GM18499 (cell line): ENCODE measurements around the gene LRIT1.
"Not testable (repeated sequence)": the region's sequence is repeated elsewhere in the genome, so short reads cannot be mapped to it uniquely, and the experiment has no call there.

ENCODE experiments used
- ATAC-seq: cut with Tn5 transposase; IDR thresholded peaks from one replicate; pipeline ENCODE4 v1.9.1; 2021; ENCODE audit warnings: moderate number of reproducible peaks; ENCODE audit not compliant: insufficient read depth, unreplicated experiment

LRIT1 gene, protein sequence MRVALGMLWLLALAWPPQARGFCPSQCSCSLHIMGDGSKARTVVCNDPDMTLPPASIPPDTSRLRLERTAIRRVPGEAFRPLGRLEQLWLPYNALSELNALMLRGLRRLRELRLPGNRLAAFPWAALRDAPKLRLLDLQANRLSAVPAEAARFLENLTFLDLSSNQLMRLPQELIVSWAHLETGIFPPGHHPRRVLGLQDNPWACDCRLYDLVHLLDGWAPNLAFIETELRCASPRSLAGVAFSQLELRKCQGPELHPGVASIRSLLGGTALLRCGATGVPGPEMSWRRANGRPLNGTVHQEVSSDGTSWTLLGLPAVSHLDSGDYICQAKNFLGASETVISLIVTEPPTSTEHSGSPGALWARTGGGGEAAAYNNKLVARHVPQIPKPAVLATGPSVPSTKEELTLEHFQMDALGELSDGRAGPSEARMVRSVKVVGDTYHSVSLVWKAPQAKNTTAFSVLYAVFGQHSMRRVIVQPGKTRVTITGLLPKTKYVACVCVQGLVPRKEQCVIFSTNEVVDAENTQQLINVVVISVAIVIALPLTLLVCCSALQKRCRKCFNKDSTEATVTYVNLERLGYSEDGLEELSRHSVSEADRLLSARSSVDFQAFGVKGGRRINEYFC

DNA sequence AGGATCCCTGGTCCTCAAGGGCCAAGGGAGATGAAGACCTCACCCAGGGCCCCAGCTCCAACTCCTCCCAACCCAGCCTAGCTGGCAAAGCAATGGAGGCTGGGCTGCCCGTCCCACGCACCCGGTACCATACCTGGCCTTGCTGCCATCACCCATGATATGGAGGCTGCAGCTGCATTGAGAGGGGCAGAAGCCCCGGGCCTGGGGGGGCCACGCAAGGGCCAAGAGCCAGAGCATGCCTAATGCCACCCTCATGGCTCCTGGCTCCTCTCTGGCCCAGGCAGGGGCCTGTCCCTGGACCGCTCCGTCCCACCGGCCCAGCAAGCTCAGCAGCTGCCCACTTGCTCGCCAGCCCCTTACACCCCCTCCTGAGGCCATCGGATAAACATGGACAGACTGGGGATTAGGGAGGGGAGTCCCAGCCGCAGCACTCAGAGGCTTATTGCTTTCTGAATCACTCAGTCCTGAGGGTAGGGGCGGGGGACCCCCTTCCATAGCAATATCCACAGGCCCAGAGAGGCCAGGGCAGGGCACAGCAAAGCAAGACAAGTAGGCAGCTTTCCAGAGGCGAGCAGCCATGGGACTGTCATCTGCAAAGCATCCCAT, at the start of gene LRIT1:
Gene LRIT1, minus strand, starts transcription at position 362 of the 606 bp plus-strand sequence. Its CDS starts 107 bp downstream, at position 255.
- ATAC-seq = no peak

DNA sequence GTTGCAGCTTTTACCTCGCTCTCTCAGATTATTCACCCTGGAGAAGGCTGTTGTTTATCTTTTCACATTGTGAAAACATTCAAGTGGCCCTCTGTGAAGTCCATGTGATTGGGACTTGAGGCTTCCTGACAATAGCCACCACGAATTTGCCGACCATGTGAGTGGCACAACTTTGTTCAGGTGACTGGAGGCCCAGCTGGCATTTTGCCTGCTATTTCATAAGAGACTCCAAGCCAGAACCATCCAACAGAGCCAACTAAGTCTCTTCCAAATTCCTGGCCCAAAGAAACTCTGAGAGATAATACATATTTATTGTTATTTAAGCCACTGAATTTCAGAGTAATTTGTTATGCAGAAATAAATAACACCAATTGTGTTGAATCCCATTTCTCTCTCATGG, 48.9 kb upstream of the LRIT1 start:
- no peak for ATAC-seq

DNA sequence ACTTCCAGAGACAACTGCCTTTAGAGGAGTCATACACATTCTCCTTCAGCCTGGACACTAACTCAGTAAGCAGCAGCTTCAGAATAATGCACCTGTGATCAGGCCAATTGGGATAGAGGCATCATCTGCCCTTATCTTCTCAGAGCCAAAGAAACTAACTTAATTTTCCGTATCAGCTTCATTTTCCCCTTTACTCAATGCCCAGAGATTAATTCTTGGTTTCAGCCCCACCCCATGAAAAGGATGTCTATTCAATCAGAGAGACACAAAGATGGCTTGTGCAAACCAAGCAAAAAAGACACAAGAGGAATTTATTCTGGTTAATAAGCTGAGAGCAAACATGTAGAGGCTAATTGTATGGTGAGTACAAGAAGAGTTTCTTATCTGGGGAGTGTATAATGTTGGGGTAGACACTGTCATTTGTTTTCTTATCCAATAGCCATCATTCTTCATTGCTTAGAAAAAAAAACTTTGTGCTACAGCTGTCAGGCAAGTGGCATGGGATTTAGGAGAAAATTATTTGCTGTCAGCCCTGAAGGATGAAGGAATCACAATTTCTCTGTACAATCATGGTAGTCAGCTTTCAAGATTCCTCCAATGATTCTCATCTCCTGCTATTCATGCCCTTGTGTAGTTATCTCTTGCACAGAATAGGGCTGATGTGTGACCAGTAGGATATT, 48.3 kb upstream of the LRIT1 start:
- ATAC-seq = no peak

DNA sequence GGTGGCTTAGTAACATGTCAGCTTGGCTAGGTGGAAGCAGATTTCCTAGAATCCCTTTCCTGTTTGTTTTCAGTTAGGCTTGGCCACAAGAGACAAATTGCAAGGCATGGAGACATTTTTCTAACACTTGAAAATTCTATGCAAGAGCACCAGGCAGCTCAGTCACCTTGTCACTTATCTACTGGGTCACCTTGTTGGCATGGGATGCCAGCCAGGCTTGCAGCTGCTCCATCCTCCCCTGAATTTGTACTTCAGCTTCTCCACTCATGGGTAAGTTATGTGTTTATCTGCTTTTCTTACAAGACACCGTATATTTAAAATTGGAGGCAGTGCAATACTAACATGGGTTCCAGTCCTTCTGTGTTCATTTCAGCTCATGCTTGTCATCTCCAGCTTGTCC, 46.8 kb upstream of the LRIT1 start:
- ATAC-seq = no peak

DNA sequence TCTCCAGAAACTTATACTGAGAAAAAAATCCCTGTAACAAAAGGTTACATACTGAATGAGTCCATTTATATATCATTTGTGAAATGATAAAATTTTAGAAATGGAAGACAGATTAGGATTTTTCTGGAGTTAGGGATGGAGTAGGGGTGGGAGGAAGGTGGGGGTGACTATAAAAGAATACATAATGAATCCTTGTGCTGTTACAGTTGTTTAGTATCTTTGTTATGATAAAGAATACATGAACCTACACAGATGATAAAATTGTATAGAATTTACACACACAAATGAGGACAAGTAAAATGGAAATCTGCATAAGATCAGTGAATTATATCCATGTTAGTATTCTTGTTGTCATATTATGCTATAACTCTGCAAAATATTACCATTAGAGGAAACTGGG, 45.3 kb upstream of the LRIT1 start:
- ATAC-seq = no peak

DNA sequence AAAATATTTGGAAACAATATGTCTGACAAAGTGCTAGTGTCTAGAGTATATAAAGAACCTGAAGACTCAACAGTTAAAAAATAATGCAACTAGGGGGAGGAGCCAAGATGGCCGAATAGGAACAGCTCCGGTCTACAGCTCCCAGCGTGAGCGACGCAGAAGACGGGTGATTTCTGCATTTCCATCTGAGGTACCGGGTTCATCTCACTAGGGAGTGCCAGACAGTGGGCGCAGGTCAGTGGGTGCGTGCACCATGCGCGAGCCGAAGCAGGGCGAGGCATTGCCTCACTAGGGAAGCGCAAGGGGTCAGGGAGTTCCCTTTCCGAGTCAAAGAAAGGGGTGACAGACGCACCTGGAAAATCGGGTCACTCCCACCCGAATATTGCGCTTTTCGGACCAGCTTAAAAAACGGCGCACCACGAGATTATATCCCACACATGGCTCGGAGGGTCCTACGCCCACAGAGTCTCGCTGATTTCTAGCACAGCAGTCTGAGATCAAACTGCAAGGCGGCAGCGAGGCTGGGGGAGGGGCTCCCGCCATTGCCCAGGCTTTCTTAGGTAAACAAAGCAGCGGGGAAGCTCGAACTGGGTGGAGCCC, 38.6 kb upstream of the LRIT1 start:
- ATAC-seq = not testable (repeated sequence)

DNA sequence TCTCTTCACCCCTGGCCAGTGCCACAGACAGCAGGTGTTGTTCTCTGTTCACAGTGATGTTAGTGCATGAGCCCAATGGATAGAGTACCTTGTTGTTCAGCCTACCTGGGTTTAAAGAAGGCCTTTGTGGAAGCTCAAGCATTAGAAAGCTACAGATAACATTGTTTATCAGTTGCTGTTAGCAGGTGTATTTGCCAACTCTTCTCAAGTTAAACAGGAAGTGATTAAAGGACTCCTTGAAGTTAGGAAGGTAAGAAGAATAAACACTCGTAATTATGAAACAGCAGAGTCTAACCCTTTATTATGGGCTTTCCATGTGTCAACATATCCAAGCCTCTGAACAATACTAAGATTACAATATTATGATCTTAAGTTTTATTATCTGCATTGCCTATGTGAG, 29.4 kb upstream of the LRIT1 start:
- no peak for ATAC-seq

DNA sequence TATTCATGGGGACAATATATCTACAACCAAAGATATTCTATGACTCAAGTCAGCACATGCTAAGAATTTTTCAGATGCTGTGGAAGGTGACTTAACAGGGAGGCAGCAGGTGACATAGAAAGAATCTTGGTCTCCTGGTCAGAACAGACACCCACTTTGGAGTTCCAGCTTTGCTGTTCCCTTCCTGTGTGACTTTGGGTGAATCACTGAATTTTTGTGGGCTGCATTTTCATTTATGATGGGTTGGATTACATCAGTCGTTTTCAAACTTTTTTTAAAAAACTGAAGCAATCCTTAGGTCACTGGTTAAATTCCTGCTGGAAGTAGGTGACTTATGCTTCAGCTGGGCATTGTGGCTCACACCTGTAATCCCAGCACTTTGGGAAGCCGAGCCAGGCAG, 28.4 kb upstream of the LRIT1 start:
- no peak for ATAC-seq

DNA sequence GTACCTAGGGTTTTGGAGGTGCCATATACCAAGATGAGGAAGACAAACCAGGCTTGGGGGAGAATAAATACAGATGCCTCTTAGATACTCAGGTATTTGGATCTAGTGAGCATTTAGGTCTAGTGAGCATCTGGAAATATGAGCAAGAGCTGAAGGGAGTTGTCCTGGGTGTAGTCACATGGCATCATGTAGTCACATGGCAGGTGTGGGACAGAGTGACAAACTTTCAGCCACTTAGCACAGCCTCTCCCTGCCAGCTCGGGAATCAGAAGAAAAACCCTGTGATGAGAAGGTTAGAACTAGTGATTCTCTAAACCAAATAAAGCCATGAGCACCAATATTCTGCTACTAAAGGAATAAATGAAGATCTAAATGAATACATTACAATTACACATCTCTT, 27.8 kb upstream of the LRIT1 start:
- no peak for ATAC-seq

DNA sequence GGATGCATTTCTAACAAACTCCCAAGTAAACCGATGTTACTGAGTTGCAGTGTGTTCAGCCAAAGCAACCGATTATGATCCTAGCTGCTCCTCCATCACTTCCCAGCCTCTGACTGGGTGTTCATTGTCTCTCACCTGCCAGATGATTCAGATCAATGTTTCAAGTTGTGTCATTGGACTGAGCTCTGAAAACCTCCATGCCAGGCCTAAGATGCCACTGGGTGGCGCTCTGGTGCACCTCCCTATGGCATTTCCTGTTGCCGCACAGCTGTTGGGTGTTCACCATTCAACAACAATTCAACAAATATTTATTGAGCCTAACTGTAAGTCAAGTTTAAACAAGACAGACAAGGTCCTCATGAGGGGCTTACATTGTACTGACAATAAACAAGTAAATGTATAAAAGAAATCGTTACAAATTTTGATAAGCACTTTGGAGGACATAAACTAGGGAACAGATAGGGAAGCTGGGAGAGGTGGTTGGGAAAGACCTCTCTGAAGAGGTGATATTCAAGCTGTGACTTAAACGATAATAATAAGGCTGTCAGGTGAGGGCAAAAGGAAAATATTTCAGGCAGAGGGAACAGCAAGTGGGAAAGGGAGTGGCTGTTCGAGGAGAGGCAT, 26.3 kb upstream of the LRIT1 start:
- no peak for ATAC-seq

DNA sequence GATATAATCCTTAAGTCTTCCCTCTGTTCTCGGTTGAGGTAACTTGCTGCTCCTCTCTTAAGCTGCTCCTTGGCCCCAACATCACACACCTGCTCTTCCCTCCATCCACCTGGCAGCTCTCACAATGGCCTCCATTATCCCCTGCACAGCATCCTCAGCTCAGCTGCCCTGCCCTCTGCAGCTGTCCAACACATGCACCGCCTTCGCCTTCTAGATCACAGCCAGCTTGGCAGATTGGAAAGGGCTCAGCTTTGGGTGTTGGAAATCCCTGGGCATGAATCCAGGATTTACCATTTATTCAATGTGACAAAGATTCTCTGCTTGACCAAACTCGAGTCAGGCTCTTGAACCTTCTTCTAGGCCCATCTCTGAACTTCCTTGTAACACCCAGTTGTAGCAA, 24.1 kb upstream of the LRIT1 start:
- no peak for ATAC-seq

DNA sequence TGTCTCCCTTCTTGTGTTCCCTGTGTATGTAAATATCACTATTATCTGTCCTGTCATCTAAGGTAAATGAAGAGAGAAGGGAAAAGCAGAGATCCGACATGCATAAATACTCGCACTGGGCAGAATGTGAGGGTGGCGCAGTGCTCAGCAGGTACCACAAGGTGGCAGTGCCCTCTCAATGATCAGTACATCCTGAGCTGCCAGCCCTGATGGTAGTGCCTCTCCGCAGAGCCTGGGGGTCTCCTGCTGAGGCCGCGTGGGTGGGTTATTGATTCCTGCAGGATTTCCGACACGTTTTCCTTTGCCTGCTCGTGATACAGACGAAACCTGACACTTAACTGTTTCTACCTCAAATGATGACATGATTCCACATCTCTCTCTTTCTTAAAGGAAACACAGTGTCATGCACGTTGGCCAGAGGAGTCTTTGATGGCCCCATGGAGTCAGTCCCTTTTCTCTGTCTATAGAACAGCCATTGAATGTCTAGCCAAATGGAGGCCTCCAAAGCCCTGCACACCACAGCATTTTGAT, 23.3 kb upstream of the LRIT1 start:
- ATAC-seq = peak; percentile 77

DNA sequence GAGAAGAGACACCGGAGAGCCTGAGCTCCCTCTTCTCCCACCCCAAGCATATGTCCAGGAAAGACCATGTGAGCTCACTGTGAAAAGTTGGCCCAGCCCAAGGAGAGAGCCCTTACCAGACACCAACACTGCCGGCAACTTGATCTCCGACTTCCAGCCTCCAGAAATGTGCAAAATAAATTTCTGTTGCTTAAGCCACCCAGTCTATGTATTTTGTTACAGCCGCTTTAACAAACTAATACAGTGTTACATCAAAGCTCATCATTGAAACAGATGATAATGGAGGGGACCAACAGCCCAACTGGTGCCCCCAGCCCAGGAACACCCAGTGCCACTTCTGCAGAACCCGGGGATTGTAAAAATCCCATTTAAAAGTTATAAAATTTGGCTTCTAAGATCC, 22.4 kb upstream of the LRIT1 start:
- no peak for ATAC-seq

DNA sequence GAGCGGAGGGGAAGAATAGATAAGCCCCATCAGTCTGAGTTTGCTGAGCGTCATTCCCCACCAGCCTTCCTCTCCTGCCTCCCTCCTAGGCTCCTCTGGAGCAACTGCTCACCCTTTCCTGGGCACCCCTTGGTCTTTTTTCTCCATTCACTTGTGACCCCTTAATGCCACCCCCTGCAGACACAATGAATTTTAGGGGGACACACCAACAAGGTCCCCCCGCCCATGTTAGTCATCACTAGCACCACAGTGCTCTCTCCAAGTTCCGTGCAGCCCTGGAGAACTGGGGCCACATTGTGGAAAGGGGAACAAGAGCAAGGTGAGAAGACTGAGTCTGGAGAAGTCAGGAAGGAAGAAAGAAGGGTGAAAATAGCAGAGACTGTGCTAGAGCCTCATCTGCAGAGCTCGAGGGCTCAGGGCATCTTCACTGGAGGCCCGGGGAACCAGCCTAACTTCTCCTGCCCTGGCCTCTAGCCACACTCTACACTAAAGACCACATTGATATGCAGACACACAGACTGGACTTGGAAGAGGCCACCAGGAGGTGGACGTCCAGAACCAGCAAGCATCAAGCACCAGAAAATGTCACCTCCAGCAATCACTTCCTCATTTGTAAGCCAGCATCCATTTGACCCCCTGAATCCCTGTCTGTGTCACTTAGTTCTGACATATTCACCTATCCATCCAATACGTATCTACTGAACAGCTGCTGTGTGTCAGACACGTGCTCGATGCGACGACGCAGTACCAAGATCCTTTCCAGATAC, 21.0 kb upstream of the LRIT1 start:
- no peak for ATAC-seq

DNA sequence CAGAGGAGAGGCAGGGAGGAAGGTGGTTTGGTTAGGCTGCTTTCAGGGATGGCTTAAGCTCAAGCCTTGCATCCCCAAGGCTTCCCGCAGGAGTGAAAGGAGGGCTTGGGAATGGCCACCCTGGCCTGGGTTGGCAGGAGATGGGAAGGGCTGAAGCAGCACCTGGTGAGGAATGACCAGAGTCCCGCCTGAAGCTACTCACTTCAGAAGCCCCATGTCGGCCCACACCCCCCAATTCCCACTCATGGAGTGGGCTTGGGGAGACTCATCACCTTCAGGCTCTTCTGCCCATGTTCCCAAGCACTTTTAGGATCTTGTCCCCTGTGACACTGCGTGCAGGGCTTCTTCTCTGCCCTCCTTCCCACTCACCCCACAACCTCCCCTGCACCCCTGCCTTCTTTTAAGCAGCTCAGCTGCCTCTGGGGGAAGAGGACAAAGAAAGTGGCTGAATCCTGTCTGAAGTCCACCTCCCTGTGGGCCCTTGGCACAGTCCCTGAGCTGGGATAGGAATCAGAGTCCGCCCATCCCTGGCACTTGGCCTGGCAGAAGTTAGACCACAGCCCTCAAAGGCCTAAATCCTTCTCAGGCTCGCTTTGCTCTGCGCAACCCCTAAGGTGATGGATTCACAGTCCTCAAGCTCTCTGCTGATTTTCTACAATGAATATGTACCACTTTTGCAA, 20.0 kb upstream of the LRIT1 start:
- no peak for ATAC-seq

DNA sequence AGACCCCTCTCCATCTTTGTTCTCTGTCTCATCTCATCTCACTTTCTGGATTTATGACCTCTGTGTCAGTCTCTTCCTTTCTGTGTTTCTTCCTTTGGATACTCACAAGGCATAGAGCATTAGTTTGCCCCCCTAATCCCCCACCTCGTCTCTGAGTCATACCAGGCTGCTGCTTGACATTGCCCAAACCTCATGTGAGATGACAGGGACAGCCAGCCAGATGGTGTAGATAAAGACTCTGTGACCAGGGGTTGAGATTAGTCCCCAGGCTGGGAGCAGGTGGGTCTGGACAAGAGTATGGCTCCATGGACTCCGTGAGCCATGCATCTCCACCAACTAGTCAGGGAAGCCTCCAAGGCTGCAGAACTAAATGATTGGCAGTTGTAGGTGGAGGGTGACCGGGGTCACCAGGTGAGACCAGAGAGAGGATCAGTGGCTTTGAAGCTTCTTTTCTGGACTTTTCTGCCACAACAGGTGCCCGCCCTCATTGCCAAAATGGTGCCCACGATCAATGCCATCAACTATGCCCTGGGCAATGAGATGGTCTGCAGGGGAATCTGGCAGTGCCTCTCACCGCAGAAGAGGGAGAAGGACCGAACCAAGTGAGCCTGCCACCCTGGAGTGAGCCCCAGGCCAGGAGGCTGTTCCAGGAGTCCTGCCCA, 16.8 kb upstream of the LRIT1 start:
- no peak for ATAC-seq

DNA sequence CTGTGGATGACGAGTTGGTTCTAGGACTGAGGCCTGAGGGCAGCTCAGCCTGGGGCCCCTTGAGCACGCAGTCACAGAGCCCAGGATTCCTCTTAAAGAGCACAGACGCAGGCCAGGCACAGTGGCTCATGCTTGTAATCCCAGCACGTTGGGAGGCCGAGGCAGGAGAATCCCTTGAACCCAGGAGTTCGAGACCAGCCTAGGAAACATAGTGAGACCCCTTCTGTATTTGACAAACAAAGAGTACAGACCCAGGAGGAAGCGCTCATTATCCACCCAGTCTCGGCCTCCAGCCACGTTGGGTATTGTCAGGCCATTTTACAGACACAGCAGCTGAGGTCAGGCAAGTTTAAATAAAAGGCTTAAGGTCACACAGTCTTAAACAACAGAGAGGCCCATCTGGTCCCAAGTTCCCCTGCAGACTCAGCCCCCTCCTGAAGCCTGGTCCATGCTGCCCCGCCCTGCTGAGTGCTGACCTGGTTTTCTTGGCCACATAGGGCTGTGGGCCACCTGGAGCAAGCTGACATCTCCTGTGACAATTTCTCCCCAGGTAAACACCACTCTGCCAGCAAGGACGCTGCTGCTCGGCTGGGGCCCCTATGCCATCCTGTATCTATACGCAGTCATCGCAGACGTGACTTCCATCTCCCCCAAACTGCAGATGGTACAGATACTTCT, 16.1 kb upstream of the LRIT1 start:
- no peak for ATAC-seq
